SK-N-SH (cell line): Measurements from ENCODE around the gene CYP46A1. TPM values are rescaled to one million over a fixed set of nuclear protein-coding genes. Genes with fewer than 3 reads are reported as not detected.

Experiments used
- CTCF ChIA-PET: fragments of 300-600, 350-600 bp; formaldehyde crosslinking; extraction: SDS; loops from one replicate; lab custom pipeline; 2021; lab: Yijun Ruan, JAX
- POLR2A ChIA-PET: fragments of 350-600 bp; sonication (Branson Sonifier 250); formaldehyde crosslinking; extraction: SDS; loops from one replicate; lab custom pipeline; 2020; ENCODE audit warnings: antibody characterized with exemption, inconsistent platforms; lab: Yijun Ruan, JAX
- DNase-seq: peaks from one replicate; pipeline ENCODE4 v3.0.0; 2012
- H2AFZ ChIP-seq: fragments of 200-600 bp; sonication (generic); 2 replicates; pipeline ENCODE4 v1.8.1; 2016; ENCODE audit warnings: antibody characterized with exemption, mild to moderate bottlenecking, low read depth
- H3F3A ChIP-seq: fragments of 200-600 bp; sonication (generic); replicated peaks from 2 replicates; pipeline ENCODE3; 2016; ENCODE audit warnings: antibody characterized with exemption, mild to moderate bottlenecking; ENCODE audit not compliant: insufficient read depth
- H3K27ac ChIP-seq, 2 experiments: fragments of 200-500 bp in 1 of 2; fragments of 200-600 bp in 1 of 2; sonication (Bioruptor generic) in 1 of 2; sonication (generic), shearing (Covaris generic) in 1 of 2; 2 replicates each; pipeline versions ENCODE4 v1.5.1 to v1.6.1; 2014 to 2016; ENCODE audit warnings: low read depth in 2 of 2, inconsistent platforms in 1 of 2, low read length in 1 of 2, mild to moderate bottlenecking in 1 of 2, mixed read lengths in 1 of 2
- H3K27me3 ChIP-seq: fragments of 200-600 bp; sonication (generic), shearing (Covaris generic); 2 replicates; pipeline ENCODE4 v1.6.1; 2016; ENCODE audit warnings: mixed run types; ENCODE audit not compliant: insufficient read depth
- H3K36me3 ChIP-seq, 2 experiments: fragments of 200-500 bp in 1 of 2; fragments of 200-600 bp in 1 of 2; sonication (Bioruptor generic) in 1 of 2; sonication (generic) in 1 of 2; replicated peaks in 1 of 2; 2 replicates each; pipeline versions ENCODE3 to v1.5.1; 2014 to 2016; ENCODE audit warnings: low read length in 1 of 2, mild to moderate bottlenecking in 1 of 2; ENCODE audit not compliant: insufficient read depth in 2 of 2, control insufficient read depth in 1 of 2
- H3K4me1 ChIP-seq, 2 experiments: fragments of 200-500 bp in 1 of 2; fragments of 200-600 bp in 1 of 2; sonication (Bioruptor generic) in 1 of 2; sonication (generic), shearing (Covaris generic) in 1 of 2; 2 replicates each; pipeline versions ENCODE4 v1.5.1 to v1.6.1; 2014 to 2016; ENCODE audit warnings: low read depth in 1 of 2, low read length in 1 of 2, mixed run types in 1 of 2; ENCODE audit not compliant: insufficient read depth in 2 of 2, control insufficient read depth in 1 of 2
- H3K4me2 ChIP-seq: fragments of 200-600 bp; sonication (generic), shearing (Covaris generic); 2 replicates; pipeline ENCODE4 v1.6.1; 2017; ENCODE audit warnings: mixed run types
- H3K4me3 ChIP-seq, 2 experiments: fragments of 200-500 bp in 1 of 2; fragments of 200-600 bp in 1 of 2; sonication (Bioruptor generic) in 1 of 2; sonication (generic), shearing (Covaris generic) in 1 of 2; 2 replicates each; pipeline versions ENCODE4 v1.5.1 to v1.8.1; 2014 to 2016; ENCODE audit warnings: low read depth in 2 of 2, inconsistent platforms in 1 of 2, low read length in 1 of 2, mild to moderate bottlenecking in 1 of 2, mixed read lengths in 1 of 2, moderate library complexity in 1 of 2
- H3K79me2 ChIP-seq: fragments of 200-600 bp; sonication (generic); 2 replicates; pipeline ENCODE4 v1.8.1; 2017; ENCODE audit warnings: mild to moderate bottlenecking; ENCODE audit not compliant: insufficient read depth
- H3K9ac ChIP-seq: fragments of 200-600 bp; sonication (generic); 2 replicates; pipeline ENCODE4 v1.6.1; 2017; ENCODE audit warnings: mixed run types
- H3K9me2 ChIP-seq: fragments of 200-600 bp; sonication (generic); 2 replicates; pipeline ENCODE4 v1.6.1; 2017; ENCODE audit warnings: mixed run types
- H3K9me3 ChIP-seq: fragments of 200-600 bp; sonication (generic); 2 replicates; pipeline ENCODE4 v1.6.1; 2017; ENCODE audit warnings: mixed run types, mild to moderate bottlenecking, moderate library complexity
- H4K20me1 ChIP-seq: fragments of 200-600 bp; sonication (generic); 2 replicates; pipeline ENCODE4 v1.6.1; 2017; ENCODE audit warnings: mild to moderate bottlenecking, mixed run types; ENCODE audit not compliant: insufficient read depth
- CHD2 ChIP-seq: fragments of 150-350 bp; IDR thresholded peaks from 2 replicates; pipeline ENCODE4 v1.6.1; 2018; ENCODE audit warnings: low read length; ENCODE audit not compliant: partially characterized antibody
- CTCF ChIP-seq: fragments of 200-600 bp; sonication (generic); IDR thresholded peaks from 2 replicates; pipeline ENCODE4 v1.6.1; 2017; ENCODE audit warnings: antibody characterized with exemption, mild to moderate bottlenecking, moderate library complexity
- EP300 ChIP-seq, 2 experiments: IDR thresholded peaks; 2 replicates each; pipeline versions ENCODE4 v1.4.0 to v1.6.1; 2012; ENCODE audit warnings: borderline replicate concordance in 1 of 2, low read depth in 1 of 2, low read length in 1 of 2
- FOSL2 ChIP-seq: IDR thresholded peaks from 2 replicates; pipeline ENCODE4 v1.4.0; 2012; ENCODE audit warnings: low read depth, mild to moderate bottlenecking, moderate library complexity, borderline replicate concordance
- FOXM1 ChIP-seq: IDR thresholded peaks from 2 replicates; pipeline ENCODE4 v1.4.0; 2012; ENCODE audit warnings: low read depth, mild to moderate bottlenecking
- GATA2 ChIP-seq: sonication (generic); formaldehyde crosslinking; IDR thresholded peaks from 2 replicates; pipeline ENCODE4 v1.5.0; 2020; ENCODE audit warnings: mild to moderate bottlenecking, missing genetic modification reagents
- IRF3 ChIP-seq: fragments of 150-350 bp; IDR thresholded peaks from 2 replicates; pipeline ENCODE4 v1.6.1; 2016; ENCODE audit warnings: mild to moderate bottlenecking, low read depth, low read length
- MXI1 ChIP-seq: IDR thresholded peaks from 2 replicates; pipeline ENCODE4 v1.6.1; 2012; ENCODE audit warnings: mild to moderate bottlenecking, low read depth, low read length, improper control_type of control experiment
- PBX3 ChIP-seq: IDR thresholded peaks from 2 replicates; pipeline ENCODE4; 2012
- POLR2AphosphoS5 ChIP-seq: IDR thresholded peaks from 2 replicates; pipeline ENCODE4 v1.6.1; 2012; ENCODE audit warnings: low read depth, low read length
- RAD21 ChIP-seq: IDR thresholded peaks from 2 replicates; pipeline ENCODE4 v1.6.1; 2012; ENCODE audit warnings: mild to moderate bottlenecking, low read length
- RCOR1 ChIP-seq: fragments of 150-350 bp; IDR thresholded peaks from 2 replicates; pipeline ENCODE4 v1.6.1; 2017; ENCODE audit warnings: antibody characterized with exemption, low read length
- RFX5 ChIP-seq: IDR thresholded peaks from 2 replicates; pipeline ENCODE4 v1.6.1; 2012; ENCODE audit warnings: mild to moderate bottlenecking, improper control_type of control experiment, low read length
- RXRA ChIP-seq: IDR thresholded peaks from 2 replicates; pipeline ENCODE4 v1.4.0; 2012; ENCODE audit warnings: low read depth, mild to moderate bottlenecking, borderline replicate concordance
- SIN3A ChIP-seq: IDR thresholded peaks from 2 replicates; pipeline ENCODE4 v1.6.1; 2012; ENCODE audit warnings: low read depth, mild to moderate bottlenecking, low read length, moderate library complexity, borderline replicate concordance
- SMC3 ChIP-seq: IDR thresholded peaks from 2 replicates; pipeline ENCODE4 v1.6.1; 2012; ENCODE audit warnings: low read depth, low read length, improper control_type of control experiment
- TAF1 ChIP-seq: IDR thresholded peaks from 2 replicates; pipeline ENCODE4 v1.6.1; 2012; ENCODE audit warnings: low read depth, mild to moderate bottlenecking, low read length, moderate library complexity, borderline replicate concordance
- TCF12 ChIP-seq: IDR thresholded peaks from 2 replicates; pipeline ENCODE4 v1.4.0; 2012
- USF1 ChIP-seq: IDR thresholded peaks from 2 replicates; pipeline ENCODE4 v1.4.0; 2012; ENCODE audit warnings: low read depth, borderline replicate concordance
- ZBTB33 ChIP-seq: IDR thresholded peaks from 2 replicates; pipeline ENCODE4 v1.4.0; 2012; ENCODE audit warnings: low read depth, borderline replicate concordance
- WGBS: methylation state at CpG from one replicate; pipeline ENCODE4 v1.1.6; 2017; ENCODE audit warnings: low lambda C conversion rate; 5-methylcytosine and 5-hydroxymethylcytosine counted together
- polyA plus RNA-seq, 3 experiments: library from polyadenylated mRNA; depleted of rRNA; stranded (reverse); fragments of >200 nt; gene quantifications; 2 replicates each; pipeline ENCODE4 v1.2.3, GENCODE V29; 2012

The CYP46A1 gene
- polyA plus RNA-seq, 1 of the 3 experiments (the other 2 are of a cell fraction), result 0.30 TPM

- Histone ChIP-seq H4K20me1 (no peaks in the 10 kb centered on the region), H3K9ac (no peak overlapping the region), H3K27ac (no peak overlapping the region), H3K4me3 (no peak overlapping the region), H3K4me2 (no peak overlapping the region), H3K79me2 (no peaks in the 10 kb centered on the region), H3K4me1 (peaks cover 0 to 8% of the 10 kb centered on the region in 2 experiments; a peak in 1 of 4 replicates), H3K9me3 (no peaks in the 10 kb centered on the region)
- ChIA-PET CTCF (interaction anchor here (0.8 to 2.0 kb wide), 3 partner anchors 9 to 15 kb away, joined by 3 to 6 read pairs (median 3); no protein-coding TSS in a partner anchor), POLR2A (no interaction called here)
- 89% methylated on average over 6 of the region's 6 CpGs for WGBS
- TF ChIP-seq POLR2AphosphoS5 (no peak), RCOR1 (no peak), SMC3 (no peak), MXI1 (no peak), ZBTB33 (no peak), FOXM1 (no peak), PBX3 (no peak), SIN3A (no peak), USF1 (no peak), IRF3 (no peak), RAD21 (no peak), RXRA (no peak), RFX5 (no peak), TCF12 (no peak), FOSL2 (no peak), TAF1 (no peak), CHD2 (no peak), CTCF (no peak), EP300 (IDR thresholded peaks at IDR 0.05; ENCODE audit: borderline replicate concordance in 1 of 2, low read depth in 1 of 2, low read length in 1 of 2) (no peak), GATA2 (CRISPR knock-in tag) (no peak)
- TF ChIP-seq, all 33 proteins: peak for 0
- Histone ChIP-seq H3K27me3 (no peaks in the 10 kb centered on the region), H3F3A (no peaks in the 10 kb centered on the region), H2AFZ (no peak overlapping the region), H3K36me3 (no peaks in the 10 kb centered on the region), H3K9me2 (no peaks in the 10 kb centered on the region)
- DNase-seq, result no peak
Measured at GRCh38 chr14:99768381-99768780, 84.3 kb downstream of the CYP46A1 start.
